ES-I3 (cell line): Measurements from ENCODE around the gene DUXB.

Source experiments
- H3K36me3 ChIP-seq: 2 replicates; pipeline ENCODE4 v1.6.1; 2013; ENCODE audit warnings: mild to moderate bottlenecking, low read length, control low read depth, moderate library complexity; ENCODE audit not compliant: insufficient read depth
- H3K4me1 ChIP-seq: 2 replicates; pipeline ENCODE4 v1.6.1; 2013; ENCODE audit warnings: mild to moderate bottlenecking, control low read depth, low read length; ENCODE audit not compliant: insufficient read depth
- H3K9ac ChIP-seq: 2 replicates; pipeline ENCODE4 v1.6.1; 2013; ENCODE audit warnings: low read depth, mild to moderate bottlenecking, low read length, moderate library complexity
- H3K9me3 ChIP-seq: 2 replicates; pipeline ENCODE4 v1.6.1; 2013; ENCODE audit warnings: mild to moderate bottlenecking, low read length, moderate library complexity; ENCODE audit not compliant: control insufficient read depth, insufficient read depth

The DUXB gene

GRCh38 chr16:75702242-75702641 is 981 bp upstream of the DUXB start:
- no peak overlapping the region for H3K9ac ChIP-seq
- no peaks in the 10 kb centered on the region for H3K4me1 ChIP-seq
- no peaks in the 10 kb centered on the region for H3K9me3 ChIP-seq
- H3K36me3 ChIP-seq, result no peaks in the 10 kb centered on the region

DNA sequence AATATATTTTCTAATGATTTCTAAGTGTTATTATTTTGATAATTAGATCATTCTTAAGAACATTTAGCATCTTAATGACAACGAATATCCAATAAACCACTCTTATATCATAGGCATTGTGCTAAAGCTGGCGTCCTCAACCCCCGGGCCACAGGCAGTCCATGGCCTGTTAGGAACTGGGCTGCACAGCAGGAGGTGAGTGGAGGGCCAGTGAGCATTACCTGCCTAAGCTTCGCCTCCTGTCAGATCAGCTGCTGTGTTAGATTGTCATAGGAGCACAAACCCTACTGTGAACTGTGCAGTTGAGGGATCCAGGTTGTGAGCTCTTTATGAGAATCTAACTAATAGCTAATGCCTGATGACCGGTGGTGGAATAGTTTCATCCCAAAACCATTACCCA is 3.7 kb downstream of the DUXB start:
- Histone ChIP-seq H3K4me1 (no peaks in the 10 kb centered on the region), H3K9me3 (no peaks in the 10 kb centered on the region), H3K36me3 (no peaks in the 10 kb centered on the region), H3K9ac (no peak overlapping the region)

GRCh38 chr16:75695708-75696107 is 5.6 kb downstream of the DUXB start:
- no peaks in the 10 kb centered on the region for H3K36me3 ChIP-seq
- no peaks in the 10 kb centered on the region for H3K4me1 ChIP-seq
- no peak overlapping the region for H3K9ac ChIP-seq
- H3K9me3 ChIP-seq, result no peaks in the 10 kb centered on the region

GRCh38 chr16:75687361-75687760 is 13.9 kb downstream of the DUXB start:
- Histone ChIP-seq H3K9me3 (peaks cover 10% of the 10 kb centered on the region), H3K9ac (no peak overlapping the region), H3K4me1 (no peaks in the 10 kb centered on the region), H3K36me3 (no peaks in the 10 kb centered on the region)

GRCh38 chr16:75682308-75682707 is 19.0 kb downstream of the DUXB start:
- no peak overlapping the region for H3K9ac ChIP-seq
- H3K36me3 ChIP-seq, result no peaks in the 10 kb centered on the region
- H3K4me1 ChIP-seq, result no peaks in the 10 kb centered on the region
- peaks cover 10% of the 10 kb centered on the region for H3K9me3 ChIP-seq

- no peaks in the 10 kb centered on the region for H3K4me1 ChIP-seq
- H3K36me3 ChIP-seq, result no peaks in the 10 kb centered on the region
- H3K9ac ChIP-seq, result no peak overlapping the region
- peaks cover 2% of the 10 kb centered on the region for H3K9me3 ChIP-seq
Observed at GRCh38 chr16:75679366-75679765, 21.9 kb downstream of the DUXB start.

DNA sequence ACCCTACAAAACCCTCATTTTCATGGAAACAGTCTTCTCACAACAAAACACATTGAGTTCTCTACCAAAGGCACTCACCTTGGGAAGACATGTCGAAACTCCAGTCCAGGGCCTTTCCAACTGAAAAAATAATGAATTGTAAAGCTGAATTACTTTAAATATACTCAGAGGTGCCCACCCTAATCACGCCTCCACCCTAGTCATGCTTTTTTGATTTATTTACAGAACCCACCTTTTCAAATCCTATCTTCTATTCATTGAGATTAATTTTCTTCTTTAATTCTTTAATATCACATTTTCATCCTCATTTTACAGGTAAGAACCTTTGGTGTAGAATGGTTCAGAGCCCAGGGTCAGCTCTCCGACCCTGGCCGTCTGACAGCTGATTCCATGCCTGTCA is 24.4 kb downstream of the DUXB start, which contains the start of gene CPHXL2:
CPHXL2 (minus strand) TSS at position 101 of the 400 bp plus-strand sequence; CDS start at position 91, 10 bp downstream.
- no peaks in the 10 kb centered on the region for H3K9me3 ChIP-seq
- no peaks in the 10 kb centered on the region for H3K36me3 ChIP-seq
- H3K9ac ChIP-seq, result no peak within 1 kb of the TSS
- no peaks in the 10 kb centered on the region for H3K4me1 ChIP-seq

DNA sequence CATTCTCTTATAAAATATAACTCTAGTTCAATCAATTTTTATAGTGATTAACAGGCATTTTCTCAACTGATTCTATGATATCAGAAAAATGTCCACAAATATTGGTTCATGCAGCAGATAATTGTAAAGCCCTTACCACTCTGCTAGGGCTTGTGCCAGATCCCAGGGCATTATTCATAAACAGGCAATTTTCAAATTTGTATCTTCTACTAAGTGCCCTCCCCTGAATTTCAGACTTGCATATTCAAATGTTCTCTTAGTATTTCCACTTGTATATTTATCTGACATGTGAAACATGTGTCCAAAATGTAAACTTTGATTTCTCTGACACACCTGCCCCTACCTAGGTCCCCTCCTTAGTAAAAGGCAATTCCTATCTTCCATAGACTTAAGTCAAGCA is 33.8 kb downstream of the DUXB start:
- Histone ChIP-seq H3K36me3 (no peaks in the 10 kb centered on the region), H3K9ac (no peak overlapping the region), H3K9me3 (no peaks in the 10 kb centered on the region), H3K4me1 (no peaks in the 10 kb centered on the region)

DNA sequence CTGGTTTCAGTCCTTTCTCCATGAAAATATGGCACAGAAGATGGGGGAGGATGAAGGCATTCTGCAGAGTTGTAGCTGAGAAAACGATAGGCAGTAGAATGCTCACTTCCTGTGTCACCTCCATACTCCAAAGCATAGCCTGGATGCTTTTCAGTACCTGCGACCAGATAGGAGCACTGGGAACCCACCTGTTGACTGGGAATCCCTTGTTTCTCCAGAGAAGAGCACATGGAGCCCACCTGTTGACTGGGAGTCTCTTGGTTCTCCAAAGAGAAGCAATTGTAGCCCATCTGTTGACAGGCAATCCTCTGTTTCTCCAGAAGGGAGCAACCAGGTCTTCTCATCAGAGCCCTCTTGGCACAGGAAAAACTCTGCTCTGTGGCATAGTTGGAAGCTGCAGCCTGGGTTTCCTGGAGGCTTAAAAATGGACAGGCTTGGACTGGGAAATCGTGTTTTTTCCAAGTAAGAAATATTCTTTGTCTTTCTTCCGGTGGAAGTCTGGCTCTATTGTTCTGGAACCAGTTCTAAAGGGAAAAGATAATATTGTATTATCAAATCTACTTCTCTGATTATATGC is 40.4 kb downstream of the DUXB start:
- H3K4me1 ChIP-seq, result no peaks in the 10 kb centered on the region
- no peaks in the 10 kb centered on the region for H3K9me3 ChIP-seq
- H3K36me3 ChIP-seq, result peaks cover 6% of the 10 kb centered on the region
- H3K9ac ChIP-seq, result no peak overlapping the region

DNA sequence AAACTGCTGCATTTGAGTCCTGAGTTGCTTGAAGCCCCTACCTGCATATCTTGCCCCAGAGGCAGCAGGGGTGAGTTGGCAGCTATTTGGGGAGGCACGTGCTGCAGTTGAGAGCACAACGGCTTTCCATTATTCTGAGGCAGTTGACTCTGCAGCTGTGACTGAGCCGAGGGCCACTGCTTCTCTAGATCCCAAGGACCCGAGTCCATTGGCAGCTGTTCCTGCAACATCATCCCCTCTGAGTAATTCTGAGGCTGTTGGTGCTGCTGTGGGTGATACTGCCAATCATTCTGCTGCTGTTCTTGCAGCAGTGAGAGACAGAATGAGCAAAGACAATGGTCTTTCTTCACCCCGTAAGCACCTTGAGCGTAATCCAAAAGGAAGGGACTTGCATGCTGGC is 40.9 kb downstream of the DUXB start:
- no peaks in the 10 kb centered on the region for H3K9me3 ChIP-seq
- peaks cover 6% of the 10 kb centered on the region for H3K36me3 ChIP-seq
- H3K9ac ChIP-seq, result no peak overlapping the region
- no peaks in the 10 kb centered on the region for H3K4me1 ChIP-seq

DNA sequence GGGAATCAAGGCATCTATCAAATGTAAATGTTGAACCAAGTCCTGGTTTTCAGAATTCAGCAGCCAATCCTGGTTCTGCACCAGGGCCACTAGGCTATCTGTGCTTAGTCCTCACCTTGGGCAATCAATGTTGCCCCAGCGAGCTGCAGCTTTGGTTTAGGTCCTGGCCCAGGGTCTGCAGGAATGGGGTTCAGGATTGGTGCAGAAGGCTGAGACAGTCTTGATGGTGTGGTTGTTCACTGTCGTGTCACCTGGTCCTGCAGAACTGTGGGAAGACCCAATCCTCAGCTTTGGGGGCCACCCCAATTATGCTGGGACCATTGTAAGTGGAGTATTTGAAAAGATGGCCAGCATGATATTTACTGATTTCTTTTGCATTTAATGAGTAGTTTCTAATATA is 43.1 kb downstream of the DUXB start:
- Histone ChIP-seq H3K4me1 (no peaks in the 10 kb centered on the region), H3K9me3 (no peaks in the 10 kb centered on the region), H3K36me3 (peaks cover 6% of the 10 kb centered on the region), H3K9ac (no peak overlapping the region)

DNA sequence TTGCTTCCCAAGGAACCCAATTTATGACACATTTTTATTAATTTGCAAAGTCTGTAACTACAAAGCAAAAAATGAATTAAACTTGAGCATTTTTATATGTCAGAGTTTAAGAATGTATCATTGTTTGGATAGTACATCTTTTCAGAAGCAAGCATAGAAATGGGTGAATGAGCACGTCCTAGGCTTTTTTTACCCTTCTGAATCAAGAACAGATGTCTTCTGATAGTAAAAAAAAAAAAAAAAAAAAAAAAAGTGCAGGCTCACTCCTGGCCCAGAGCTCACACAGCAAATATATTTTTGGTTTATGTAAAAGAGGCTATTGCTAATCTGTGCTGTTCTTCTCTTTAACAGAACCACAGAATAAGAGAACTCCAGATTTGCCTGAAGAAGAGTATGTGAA is 47.3 kb downstream of the DUXB start:
- no peaks in the 10 kb centered on the region for H3K4me1 ChIP-seq
- no peaks in the 10 kb centered on the region; the same call in 1 of the 2 replicates for H3K9me3 ChIP-seq
- H3K36me3 ChIP-seq, result peaks cover 6% of the 10 kb centered on the region
- no peak overlapping the region for H3K9ac ChIP-seq

DNA sequence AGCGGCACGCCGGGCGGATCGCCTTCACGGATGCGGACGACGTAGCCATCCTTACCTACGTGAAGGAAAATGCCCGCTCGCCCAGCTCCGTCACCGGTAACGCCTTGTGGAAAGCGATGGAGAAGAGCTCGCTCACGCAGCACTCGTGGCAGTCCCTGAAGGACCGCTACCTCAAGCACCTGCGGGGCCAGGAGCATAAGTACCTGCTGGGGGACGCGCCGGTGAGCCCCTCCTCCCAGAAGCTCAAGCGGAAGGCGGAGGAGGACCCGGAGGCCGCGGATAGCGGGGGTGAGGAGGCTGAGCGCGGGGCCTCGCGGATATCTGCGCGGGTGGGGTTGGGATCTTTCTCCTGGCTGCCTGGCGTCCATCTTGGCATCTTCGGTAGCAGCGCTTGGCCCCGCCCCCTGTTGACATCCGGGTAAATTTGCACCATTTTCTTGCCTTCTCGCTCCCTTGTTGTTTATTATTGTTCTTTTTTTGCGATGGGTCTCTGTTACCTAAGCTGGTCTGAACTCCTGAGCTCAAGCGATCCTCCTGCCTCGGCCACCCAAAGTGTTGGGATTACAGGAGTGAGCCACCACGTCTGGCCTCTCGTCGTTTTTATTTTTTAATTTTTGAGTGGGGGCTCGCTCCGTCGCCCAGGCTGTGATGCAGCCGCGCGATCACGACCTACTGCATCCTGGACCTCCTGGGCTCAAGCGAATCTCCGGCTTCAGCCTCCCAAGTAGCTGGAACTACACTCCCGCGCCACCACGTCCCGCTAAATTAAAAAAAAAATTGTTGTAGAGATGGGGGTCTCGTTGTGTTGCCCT is 52.8 kb downstream of the DUXB start:
- peak overlapping the region; percentile 98 for H3K9ac ChIP-seq
- peaks cover 5% of the 10 kb centered on the region; the same call in 1 of the 2 replicates for H3K4me1 ChIP-seq
- no peaks in the 10 kb centered on the region; the same call in 1 of the 2 replicates for H3K9me3 ChIP-seq
- H3K36me3 ChIP-seq, result peaks cover 10% of the 10 kb centered on the region

GRCh38 chr16:75647492-75648264 is 53.6 kb downstream of the DUXB start, which contains the start of the genes KARS1 and TERF2IP:
TSS of gene KARS1 (minus strand) at chr16:75647665. CDS start at chr16:75647639, 26 bp downstream.
TSS of gene TERF2IP (plus strand) at chr16:75647773. CDS start at chr16:75647883, 110 bp downstream.
- Histone ChIP-seq H3K36me3 (peaks cover 11% of the 10 kb centered on the region), H3K9ac (peak within 1 kb of the TSS; percentile 98), H3K9me3 (no peaks in the 10 kb centered on the region; the same call in 1 of the 2 replicates), H3K4me1 (peaks cover 5% of the 10 kb centered on the region; the same call in 1 of the 2 replicates)
